Panc1 (cell line): Measurements from ENCODE around the gene FH. TPM values are rescaled to one million over a fixed set of nuclear protein-coding genes. Genes with fewer than 3 reads are reported as not detected.

Source experiments
- ATAC-seq: fragments of 200-7000 bp; cut with Tn5 transposase; 2 replicates; pipeline ENCODE4 v1.9.1; 2020; ENCODE audit warnings: mild to moderate bottlenecking, moderate library complexity
- BruUV-seq: library from RNA; stranded (reverse); fragments of 400-500 nt; replicated peaks from 2 replicates; lab custom pipeline; 2021; lab: Mats Ljungman, UMichigan
- CTCF ChIA-PET: fragments of 300-600 bp; sonication (Branson Sonifier 250); formaldehyde crosslinking; loops from one replicate; lab custom pipeline; 2022; ENCODE audit warnings: antibody characterized with exemption; lab: Charles Lee
- POLR2A ChIA-PET: fragments of 300-600 bp; sonication (Branson Sonifier 250); formaldehyde crosslinking; loops from one replicate; lab custom pipeline; 2022; ENCODE audit warnings: antibody characterized with exemption; lab: Charles Lee
- DNase-seq: peaks from one replicate; pipeline ENCODE4 v3.0.0-alpha.2; 2010; ENCODE audit warnings: low read depth, low spot score
- H3K27ac ChIP-seq: 2 replicates; pipeline ENCODE4 v1.5.1; 2011; ENCODE audit warnings: mild to moderate bottlenecking, low read length, inconsistent platforms
- H3K27me3 ChIP-seq: fragments of 200-500 bp; sonication (Bioruptor generic); 2 replicates; pipeline ENCODE4 v1.6.0; 2014; ENCODE audit warnings: low read length, inconsistent platforms; ENCODE audit not compliant: control insufficient read depth, insufficient read depth
- H3K36me3 ChIP-seq: fragments of 200-500 bp; sonication (Bioruptor generic); 2 replicates; pipeline ENCODE4 v1.5.1; 2014; ENCODE audit warnings: inconsistent platforms, mild to moderate bottlenecking, low read length, moderate library complexity; ENCODE audit not compliant: control insufficient read depth, insufficient read depth
- H3K4me1 ChIP-seq: 2 replicates; pipeline ENCODE4 v1.5.1; 2011; ENCODE audit warnings: inconsistent platforms, mild to moderate bottlenecking, low read length, moderate library complexity; ENCODE audit not compliant: control insufficient read depth, insufficient read depth
- H3K4me3 ChIP-seq, 2 experiments: 2 replicates each; pipeline ENCODE4 v1.5.1; 2011 to 2012; ENCODE audit warnings: low read depth in 2 of 2, low read length in 2 of 2, mild to moderate bottlenecking in 2 of 2, inconsistent platforms in 1 of 2, moderate library complexity in 1 of 2
- H3K9me3 ChIP-seq: fragments of 200-500 bp; sonication (Bioruptor generic); 2 replicates; pipeline ENCODE4 v1.5.1; 2014; ENCODE audit warnings: low read depth, mild to moderate bottlenecking, inconsistent platforms, low read length, moderate library complexity; ENCODE audit not compliant: control insufficient read depth, insufficient read depth
- CTCF ChIP-seq: fragments of 450-650 bp; IDR thresholded peaks from 2 replicates; pipeline ENCODE4 v1.5.1; 2017; ENCODE audit warnings: mild to moderate bottlenecking
- POLR2AphosphoS5 ChIP-seq: IDR thresholded peaks from 2 replicates; pipeline ENCODE4 v1.6.1; 2012; ENCODE audit warnings: mild to moderate bottlenecking, low read depth, low read length, moderate library complexity
- REST ChIP-seq, 2 experiments: IDR thresholded peaks; 2 replicates each; pipeline ENCODE4 v1.6.1; 2011 to 2012; ENCODE audit warnings: low read depth in 2 of 2, control low read depth in 1 of 2, low read length in 1 of 2, mild to moderate bottlenecking in 1 of 2, moderate library complexity in 1 of 2; ENCODE audit not compliant: insufficient read depth in 1 of 2
- SIN3A ChIP-seq: IDR thresholded peaks from 2 replicates; pipeline ENCODE4 v1.6.1; 2012; ENCODE audit warnings: low read depth, mild to moderate bottlenecking, low read length, moderate library complexity, borderline replicate concordance; ENCODE audit not compliant: insufficient read depth
- TCF7L2 ChIP-seq: IDR thresholded peaks from 2 replicates; pipeline ENCODE4 v1.6.1; 2011; ENCODE audit warnings: mild to moderate bottlenecking, low read depth, low read length, inconsistent platforms
- in situ Hi-C: cut with HindIII; loops from 2 replicates; pipeline ENCODE4 v1.10.0; 2016; ENCODE audit warnings: low sequenced_read_pairs, low pct_unique_long_range_greater_than_20kb
- intact Hi-C: fragments of 100-400 bp; cut with micrococcal nuclease; formaldehyde crosslinking; loops from one replicate; pipeline ENCODE4 v1.10.0; 2022; ENCODE audit not compliant: unreplicated experiment
- total RNA-seq: library from RNA; stranded (reverse); gene quantifications from one replicate; pipeline ENCODE4 v1.2.1, GENCODE V29; 2021; ENCODE audit not compliant: unreplicated experiment

The FH gene
- total RNA-seq, 1 experiment from 2014 or later: 87.1 TPM

- BruUV-seq: no TSS peak
- DNase-seq (no peak), ATAC-seq (no peak)
- no peak for TF ChIP-seq CTCF
- no peak for TF ChIP-seq SIN3A
- TF ChIP-seq TCF7L2: no peak
- TF ChIP-seq REST (IDR thresholded peaks at IDR 0.05; ENCODE audit: insufficient read depth in 1 of 2, low read depth in 2 of 2, low read length in 1 of 2): no peak
- no peak for TF ChIP-seq POLR2AphosphoS5
- no peak overlapping the region for H3K4me3 ChIP-seq
- no peaks in the 10 kb centered on the region for H3K9me3 ChIP-seq
- in situ Hi-C loops: no loop called here
- no peaks in the 10 kb centered on the region for H3K27me3 ChIP-seq
- intact Hi-C loops: no loop called here
- ChIA-PET CTCF (interaction anchor here (0.5 to 0.7 kb wide), 2 partner anchors 620 to 1407 kb away, joined by 5 to 6 read pairs; no protein-coding TSS in a partner anchor), POLR2A (no interaction called here)
- H3K4me1 ChIP-seq: peaks cover 2% of the 10 kb centered on the region; the same call in 1 of the 2 replicates
- no peak overlapping the region for H3K27ac ChIP-seq
- H3K36me3 ChIP-seq: no peaks in the 10 kb centered on the region
These were observed 34.5 kb upstream of the FH start for GRCh38 chr1:241553886-241554592.

GRCh38 chr1:241551759-241552638 is 32.4 kb upstream of the FH start:
- POLR2A ChIA-PET: no interaction called here
- in situ Hi-C loops (no loop called here), intact Hi-C loops (no loop called here)
- BruUV-seq: no TSS peak
- Histone ChIP-seq H3K4me3 (no peak overlapping the region), H3K4me1 (no peaks in the 10 kb centered on the region), H3K27ac (no peak overlapping the region), H3K9me3 (no peaks in the 10 kb centered on the region), H3K27me3 (no peaks in the 10 kb centered on the region), H3K36me3 (no peaks in the 10 kb centered on the region)
- ATAC-seq (no peak), DNase-seq (no peak)
- TF ChIP-seq CTCF (no peak), TCF7L2 (no peak), POLR2AphosphoS5 (no peak), REST (IDR thresholded peaks at IDR 0.05; ENCODE audit: insufficient read depth in 1 of 2, low read depth in 2 of 2, low read length in 1 of 2) (no peak), SIN3A (no peak)
- CTCF ChIA-PET: no interaction called here
